B cell (primary cell): Measurements from ENCODE around the gene MFSD8. TPM values are rescaled to one million over a fixed set of nuclear protein-coding genes. Genes with fewer than 3 reads are reported as not detected.

Experiments used
- ATAC-seq: fragments of 200-7000 bp; cut with Tn5 transposase; one replicate; pipeline ENCODE4 v1.10.0; 2021; ENCODE audit warnings: low read depth, mild to moderate bottlenecking, moderate number of reproducible peaks, moderate library complexity
- CTCF ChIA-PET: fragments of 350-600 bp; sonication (Branson Sonifier 250); formaldehyde crosslinking; loops from one replicate; lab custom pipeline; 2021; ENCODE audit warnings: antibody characterized with exemption, inconsistent platforms; lab: Charles Lee
- POLR2A ChIA-PET: fragments of 350-600 bp; sonication (Branson Sonifier 250); formaldehyde crosslinking; loops from one replicate; lab custom pipeline; 2021; ENCODE audit warnings: antibody characterized with exemption; lab: Charles Lee
- DNase-seq: peaks from one replicate; pipeline ENCODE4 v3.0.0; 2013
- H2AFZ ChIP-seq: 2 replicates; pipeline ENCODE4 v1.6.1; 2012; ENCODE audit warnings: mild to moderate bottlenecking, low read depth, low read length; ENCODE audit not compliant: insufficient read depth, poor library complexity, severe bottlenecking
- H3K27ac ChIP-seq, 2 donors: 1 replicate in 1 of 2; 2 replicates in 1 of 2; pipeline ENCODE4 v1.5.1; 2012 to 2013; ENCODE audit warnings: low read length in 2 of 2, mild to moderate bottlenecking in 2 of 2, moderate library complexity in 1 of 2
- H3K27me3 ChIP-seq, 4 experiments: fragments of 200-600 bp in 1 of 4; sonication (generic) in 1 of 4; replicated peaks in 1 of 4; 1 replicate in 2 of 4; 2 replicates in 2 of 4; pipeline versions ENCODE4 v1.6.1 to v1.7.0; 2013 to 2016; ENCODE audit warnings: low read length in 3 of 4, mild to moderate bottlenecking in 2 of 4, mixed read lengths in 1 of 4, moderate library complexity in 1 of 4; ENCODE audit not compliant: insufficient read depth in 4 of 4, control insufficient read depth in 3 of 4; ENCODE audit errors: control extremely low read depth in 1 of 4
- H3K36me3 ChIP-seq, 2 experiments: replicated peaks in 1 of 2; 1 replicate in 1 of 2; 2 replicates in 1 of 2; pipeline versions ENCODE4 v1.6.1 to v1.7.1; 2013; ENCODE audit warnings: low read length in 1 of 2; ENCODE audit not compliant: insufficient read depth in 2 of 2, control insufficient read depth in 1 of 2; ENCODE audit errors: control extremely low read depth in 1 of 2, extremely low read depth in 1 of 2
- H3K4me1 ChIP-seq, 2 donors: fragments of 200-600 bp in 1 of 2; sonication (generic) in 1 of 2; 1 replicate in 1 of 2; 2 replicates in 1 of 2; pipeline versions ENCODE4 v1.5.1 to v1.6.1; 2013 to 2017; ENCODE audit warnings: low read length in 2 of 2; ENCODE audit not compliant: control insufficient read depth in 2 of 2, insufficient read depth in 2 of 2
- H3K4me2 ChIP-seq: replicated peaks from 2 replicates; pipeline ENCODE3; 2012; ENCODE audit warnings: mild to moderate bottlenecking, low read depth, low read length; ENCODE audit not compliant: poor library complexity, severe bottlenecking
- H3K4me3 ChIP-seq, 5 experiments: fragments of 200-600 bp in 1 of 5; sonication (generic) in 1 of 5; 1 replicate in 3 of 5; 2 replicates in 2 of 5; pipeline versions ENCODE4 v1.5.1 to v1.7.0; 2011 to 2016; ENCODE audit warnings: low read length in 4 of 5, mild to moderate bottlenecking in 4 of 5, low read depth in 2 of 5, control low read depth in 1 of 5, moderate library complexity in 1 of 5; ENCODE audit not compliant: insufficient read depth in 1 of 5; ENCODE audit errors: control extremely low read depth in 1 of 5, extremely low read depth in 1 of 5
- H3K79me2 ChIP-seq: fragments of 200-600 bp; sonication (generic); one replicate; pipeline ENCODE4 v1.6.0; 2016; ENCODE audit warnings: low read length; ENCODE audit not compliant: control insufficient read depth, insufficient read depth
- H3K9ac ChIP-seq: fragments of 200-600 bp; sonication (generic); 2 replicates; pipeline ENCODE4 v1.6.1; 2017; ENCODE audit warnings: mild to moderate bottlenecking, low read length, moderate library complexity
- H3K9me3 ChIP-seq, 3 donors: one replicate each; pipeline versions ENCODE4 v1.6.1 to v1.7.1; 2013; ENCODE audit warnings: low read length in 2 of 3; ENCODE audit not compliant: control insufficient read depth in 2 of 3, insufficient read depth in 1 of 3; ENCODE audit errors: control extremely low read depth in 1 of 3
- H4K20me1 ChIP-seq: 2 replicates; pipeline ENCODE4 v1.6.0; 2012; ENCODE audit warnings: mild to moderate bottlenecking, low read length; ENCODE audit not compliant: insufficient read depth, control insufficient read depth, poor library complexity, severe bottlenecking
- H3K27ac Mint-ChIP-seq: one replicate; pipeline ENCODE4 v1.8.0; 2021; ENCODE audit warnings: mixed read lengths
- H3K27me3 Mint-ChIP-seq: one replicate; pipeline ENCODE4 v1.8.0; 2021; ENCODE audit warnings: mixed read lengths
- H3K4me1 Mint-ChIP-seq: one replicate; pipeline ENCODE4 v1.8.0; 2021; ENCODE audit warnings: mixed read lengths
- H3K4me3 Mint-ChIP-seq: one replicate; pipeline ENCODE4 v1.8.0; 2021; ENCODE audit warnings: mixed read lengths
- H3K9me3 Mint-ChIP-seq: one replicate; pipeline ENCODE4 v1.8.0; 2022; ENCODE audit warnings: mixed read lengths; ENCODE audit not compliant: insufficient read depth
- CTCF ChIP-seq: fragments of 200-600 bp; IDR thresholded peaks from one replicate; pipeline ENCODE4 v1.8.0; 2022; ENCODE audit warnings: antibody characterized with exemption, mild to moderate bottlenecking
- EZH2 ChIP-seq: IDR thresholded peaks from 2 replicates; pipeline ENCODE4 v1.6.1; 2012; ENCODE audit warnings: borderline replicate concordance, low read depth, mild to moderate bottlenecking, moderate library complexity, low read length; ENCODE audit not compliant: insufficient read depth, poor library complexity, severe bottlenecking
- WGBS: methylation state at CpG from one replicate; pipeline ENCODE4 v1.1.5; 2013; ENCODE audit warnings: missing lambda C conversion rate; ENCODE audit not compliant: insufficient coverage; 5-methylcytosine and 5-hydroxymethylcytosine counted together
- intact Hi-C: fragments of 100-400 bp; cut with micrococcal nuclease; formaldehyde crosslinking; loops from one replicate; pipeline ENCODE4 v1.10.0; 2022
- polyA plus RNA-seq: library from polyadenylated mRNA; depleted of rRNA; stranded (reverse); fragments of >200 nt; gene quantifications from 2 replicates; pipeline ENCODE4 v1.2.3, GENCODE V29; 2012
- total RNA-seq, 2 donors: library from RNA; stranded (reverse); fragments of 120-200 nt in 1 of 2; gene quantifications; 1 replicate in 1 of 2; 2 replicates in 1 of 2; pipeline versions ENCODE4 v1.2.3 to v1.2.4, GENCODE V29; 2013 to 2022

The MFSD8 gene
- total and polyA plus RNA-seq, 2 donors (not counting 1 experiment from before 2014, with no cell fraction given): 18.4 to 53.1 TPM

- H2AFZ ChIP-seq: no peak overlapping the region
- POLR2A ChIA-PET: no interaction called here
- no peak overlapping the region for H3K4me3 ChIP-seq
- Mint-ChIP-seq H3K4me1 (no peaks in the 10 kb centered on the region), H3K9me3 (no peaks in the 10 kb centered on the region), H3K4me3 (no peak overlapping the region), H3K27ac (no peak overlapping the region), H3K27me3 (no peaks in the 10 kb centered on the region)
- no peaks in the 10 kb centered on the region for H3K4me1 ChIP-seq
- H3K9ac ChIP-seq: no peak overlapping the region
- no peaks in the 10 kb centered on the region for H3K27me3 ChIP-seq
- intact Hi-C loops: no loop called here
- ATAC-seq (no peak), DNase-seq (no peak)
- CTCF ChIA-PET: interaction anchor here (0.6 kb wide), 1 partner anchor 50 kb away, joined by 3 read pairs; no protein-coding TSS in a partner anchor
- no peak overlapping the region for H3K27ac ChIP-seq
- H3K36me3 ChIP-seq: peaks cover 13 to 34% of the 10 kb centered on the region in 2 experiments
- no peaks in the 10 kb centered on the region for H3K79me2 ChIP-seq
- H3K4me2 ChIP-seq: no peak overlapping the region
- no peaks in the 10 kb centered on the region for H4K20me1 ChIP-seq
- TF ChIP-seq EZH2 (no peak), CTCF (no peak)
- H3K9me3 ChIP-seq: no peaks in the 10 kb centered on the region
Observed at GRCh38 chr4:127917151-127917550, 47.8 kb downstream of the MFSD8 start.

GRCh38 chr4:127916512-127916911 lies 48.5 kb downstream of the MFSD8 start:
- TF ChIP-seq EZH2 (no peak), CTCF (no peak)
- intact Hi-C loops: no loop called here

More at GRCh38 chr4:127916512-127916911, 48.5 kb downstream of the MFSD8 start:
- Histone ChIP-seq H3K36me3 (peaks cover 13 to 29% of the 10 kb centered on the region in 2 experiments), H3K4me3 (no peak overlapping the region), H3K9me3 (no peaks in the 10 kb centered on the region), H4K20me1 (no peaks in the 10 kb centered on the region), H3K27me3 (no peaks in the 10 kb centered on the region), H2AFZ (no peak overlapping the region), H3K4me1 (no peaks in the 10 kb centered on the region), H3K27ac (no peak overlapping the region), H3K9ac (no peak overlapping the region), H3K4me2 (no peak overlapping the region), H3K79me2 (no peaks in the 10 kb centered on the region)
- Mint-ChIP-seq H3K27me3 (no peaks in the 10 kb centered on the region), H3K9me3 (no peaks in the 10 kb centered on the region), H3K4me1 (no peaks in the 10 kb centered on the region), H3K27ac (no peak overlapping the region), H3K4me3 (no peak overlapping the region)
- no peak for ATAC-seq
- no CpG with 5 or more reads among the region's 3 CpGs for WGBS
- ChIA-PET CTCF (interaction anchor here (0.6 kb wide), 1 partner anchor 50 kb away, joined by 3 read pairs; no protein-coding TSS in a partner anchor), POLR2A (no interaction called here)
- DNase-seq: no peak
